HL-60/S4 treated with phorbol 12-myristate 13-acetate at 8.2 ng/mL for 4 days and 3 days (cell line): ENCODE data around the gene DCHS2.
"Not testable (repeated sequence)": the region's sequence is repeated elsewhere in the genome, so short reads cannot be mapped to it uniquely, and the experiment has no call there.

Experiments
- in situ Hi-C: fragments of 300-500 bp; cut with MboI; formaldehyde crosslinking; loops from 2 replicates; pipeline ENCODE4 v1.15.0; 2022; ENCODE audit warnings: low sequenced_read_pairs

Gene DCHS2

GRCh38 chr4:154230091-154230490 lies 261.5 kb downstream of the DCHS2 start:
- in situ Hi-C loops, result no loop called here

DNA sequence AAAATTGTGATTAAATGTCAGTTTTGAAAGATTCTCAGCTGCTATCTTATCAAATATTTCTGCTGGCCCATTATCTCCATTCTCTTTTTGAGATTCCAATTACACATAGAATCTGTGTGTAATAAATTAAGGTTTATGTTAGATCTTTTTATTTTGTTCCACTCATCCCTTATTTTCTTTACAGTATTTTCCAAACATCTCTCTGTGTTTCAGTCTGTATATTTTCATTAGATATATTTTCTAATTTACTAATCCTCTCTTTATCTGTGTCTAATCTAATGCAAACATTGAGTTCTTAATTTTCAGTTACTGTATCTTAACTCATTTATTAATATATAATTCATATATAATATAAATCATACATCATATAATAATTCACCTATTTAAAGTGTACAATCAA lies 268.7 kb downstream of the DCHS2 start:
- in situ Hi-C loops, result no loop called here

DNA sequence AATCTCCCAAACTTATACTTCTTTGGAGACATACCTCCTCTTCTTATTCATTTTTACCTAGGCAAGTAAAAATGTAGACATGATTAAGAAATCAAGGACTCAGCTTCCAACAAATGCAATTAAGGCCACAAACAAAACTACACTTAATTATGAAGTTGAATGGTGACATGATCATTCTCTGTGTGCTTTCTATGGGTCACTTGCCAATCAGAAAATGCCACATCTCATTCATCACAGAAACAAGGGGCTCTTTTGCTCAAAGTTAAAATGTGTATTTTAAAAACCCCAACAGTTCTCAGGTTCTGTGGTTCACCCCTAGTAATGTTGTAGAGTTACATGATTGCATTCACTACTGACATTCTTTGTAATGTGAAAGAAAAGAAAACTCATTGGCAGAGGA lies 273.5 kb downstream of the DCHS2 start:
- in situ Hi-C loops, result no loop called here

DNA sequence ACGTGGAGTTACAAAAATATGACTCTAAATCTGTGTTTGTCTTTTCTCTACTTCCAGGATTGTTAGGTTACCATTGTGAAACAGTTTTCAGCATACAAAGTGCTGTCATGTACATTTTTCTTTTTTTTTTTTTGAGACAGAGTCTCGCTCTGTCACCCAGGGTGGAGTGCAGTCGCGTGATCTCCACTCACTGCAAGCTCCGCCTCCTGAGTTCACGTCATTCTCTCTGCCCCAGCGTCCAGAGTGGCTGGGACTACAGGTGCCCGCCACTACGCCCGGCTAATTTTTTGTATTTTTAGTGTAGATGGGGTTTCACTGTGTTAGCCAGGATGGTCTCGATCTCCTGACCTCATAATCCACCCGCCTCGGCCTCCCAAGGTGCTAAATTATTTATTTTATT lies 274.2 kb downstream of the DCHS2 start:
- in situ Hi-C loops, result not testable (repeated sequence)

GRCh38 chr4:154211506-154211905 lies 280.1 kb downstream of the DCHS2 start:
- in situ Hi-C loops, result no loop called here

- in situ Hi-C loops, result no loop called here
These were observed 283.2 kb downstream of the DCHS2 start for GRCh38 chr4:154208424-154208823.

GRCh38 chr4:154205471-154205870 lies 286.1 kb downstream of the DCHS2 start:
- in situ Hi-C loops, result no loop called here

DNA sequence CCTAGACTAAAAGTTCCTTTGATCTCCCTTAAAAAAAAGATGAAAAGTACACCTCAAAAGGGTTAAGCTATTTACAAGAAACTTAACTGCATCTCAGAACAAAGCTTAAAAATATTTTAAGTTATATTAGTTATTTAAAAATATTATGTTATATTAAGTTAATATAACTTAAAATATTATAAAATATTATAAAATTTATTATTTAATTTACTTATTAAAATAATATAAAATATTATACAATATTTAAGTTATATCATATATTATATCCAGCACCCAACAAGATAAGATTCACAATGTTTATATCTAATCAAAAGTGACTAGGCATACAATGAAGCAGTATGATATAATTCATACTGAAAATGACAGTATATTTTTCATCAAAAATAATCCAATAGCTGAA lies 296.9 kb downstream of the DCHS2 start:
- in situ Hi-C loops, result no loop called here

- in situ Hi-C loops, result no loop called here
These were observed 299.0 kb downstream of the DCHS2 start for GRCh38 chr4:154192585-154192984.

- in situ Hi-C loops, result no loop called here
These were observed 302.3 kb downstream of the DCHS2 start for GRCh38 chr4:154189346-154189745.

GRCh38 chr4:154186888-154187287 lies 304.7 kb downstream of the DCHS2 start:
- in situ Hi-C loops, result no loop called here

DNA sequence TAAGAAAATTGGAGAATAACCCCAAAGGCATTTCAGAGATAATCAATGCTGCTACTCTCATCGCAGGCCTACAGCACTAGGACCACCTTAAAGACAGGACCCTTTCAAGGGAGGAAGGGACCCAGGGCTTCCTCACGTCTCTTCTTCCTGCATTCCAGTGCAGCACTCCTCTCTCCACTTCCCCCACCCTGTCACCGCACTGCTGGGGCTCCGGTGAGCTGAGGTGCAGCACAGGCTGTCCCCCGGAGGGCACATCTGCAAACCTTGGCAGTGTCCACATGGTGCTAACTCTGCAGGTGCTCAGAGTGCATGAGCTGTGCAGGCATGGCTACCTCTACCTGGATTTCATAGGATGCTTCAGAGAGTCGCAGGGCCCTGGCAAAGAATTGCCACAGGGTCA lies 305.6 kb downstream of the DCHS2 start:
- in situ Hi-C loops, result no loop called here

- in situ Hi-C loops, result no loop called here
These were observed 307.4 kb downstream of the DCHS2 start for GRCh38 chr4:154184238-154184637.

GRCh38 chr4:154183264-154183663 lies 308.3 kb downstream of the DCHS2 start:
- in situ Hi-C loops, result no loop called here
